HepG2 (cell line): ENCODE measurements around the gene FAM209B. TPM values are rescaled to one million over a fixed set of nuclear protein-coding genes. Genes with fewer than 3 reads are reported as not detected.
A peak's percentile ranks its signal among the peaks of the same experiment; 100 is the strongest.

Source experiments
- ATAC-seq: fragments of 200-7000 bp; cut with Tn5 transposase; 3 replicates; pipeline ENCODE4 v1.9.1; 2020; ENCODE audit warnings: mild to moderate bottlenecking, moderate library complexity
- BruUV-seq: library from RNA; stranded (reverse); fragments of 400-500 nt; replicated peaks from 2 replicates; lab custom pipeline; 2021; lab: Mats Ljungman, UMichigan
- CTCF ChIA-PET: fragments of 300-600 bp; formaldehyde crosslinking; extraction: SDS; loops from one replicate; lab custom pipeline; 2021; ENCODE audit warnings: low total read pairs, inconsistent platforms, low intra/inter-chr PET ratio; lab: Yijun Ruan, JAX
- POLR2A ChIA-PET: fragments of 350-600 bp; sonication (Branson Sonifier 250); formaldehyde crosslinking; loops from one replicate; lab custom pipeline; 2020; ENCODE audit warnings: antibody characterized with exemption, inconsistent platforms; lab: Yijun Ruan, JAX
- DNase-seq: peaks from one replicate; pipeline ENCODE4 v3.0.0-alpha.2; 2015; ENCODE audit warnings: low spot score
- FAIRE-seq: peaks from 3 replicates; lab custom pipeline; 2011; peaks lifted over from hg19 to GRCh38; lab: Jason Lieb, UNC
- H2AFZ ChIP-seq: one replicate; pipeline ENCODE4 v1.6.1; 2011; ENCODE audit warnings: low read length, inconsistent platforms
- H3K27ac ChIP-seq: fragments of 300-600 bp; 3 replicates; pipeline ENCODE4 v1.8.0; 2011; ENCODE audit warnings: mixed run types, mild to moderate bottlenecking, mixed read lengths, low read length, inconsistent platforms; ENCODE audit not compliant: insufficient read depth; ENCODE audit errors: extremely low read length
- H3K27me3 ChIP-seq, 2 experiments: fragments of 200-600 bp in 1 of 2; 2 replicates in 1 of 2; 3 replicates in 1 of 2; pipeline versions ENCODE4 v1.6.0 to v1.8.0; 2011; ENCODE audit warnings: low read length in 2 of 2, mild to moderate bottlenecking in 2 of 2, moderate library complexity in 2 of 2, inconsistent platforms in 1 of 2; ENCODE audit not compliant: insufficient read depth in 2 of 2, control insufficient read depth in 1 of 2
- H3K36me3 ChIP-seq, 2 experiments: fragments of 200-600 bp in 1 of 2; replicated peaks in 1 of 2; 2 replicates in 1 of 2; 3 replicates in 1 of 2; pipeline versions ENCODE4 v1.5.1 to v1.8.0; 2011; ENCODE audit warnings: low read length in 2 of 2, inconsistent platforms in 1 of 2; ENCODE audit not compliant: insufficient read depth in 2 of 2, control insufficient read depth in 1 of 2
- H3K4me1 ChIP-seq: 2 replicates; pipeline ENCODE4 v1.5.1; 2012; ENCODE audit warnings: low read length, inconsistent platforms; ENCODE audit not compliant: insufficient read depth
- H3K4me2 ChIP-seq: 2 replicates; pipeline ENCODE4 v1.6.0; 2011; ENCODE audit warnings: low read depth, low read length, inconsistent platforms
- H3K4me3 ChIP-seq, 3 experiments: fragments of 200-600 bp in 1 of 3; sonication (generic), shearing (Covaris generic) in 1 of 3; replicated peaks in 1 of 3; 2 replicates each; pipeline ENCODE4 v1.5.1; 2011 to 2016; ENCODE audit warnings: low read length in 3 of 3, inconsistent platforms in 2 of 3, low read depth in 2 of 3, mild to moderate bottlenecking in 2 of 3, control low read depth in 1 of 3, mixed read lengths in 1 of 3; ENCODE audit not compliant: insufficient read depth in 1 of 3
- H3K79me2 ChIP-seq: one replicate; pipeline ENCODE4 v1.6.1; 2011; ENCODE audit warnings: low read length, inconsistent platforms; ENCODE audit not compliant: insufficient read depth
- H3K9ac ChIP-seq: 2 replicates; pipeline ENCODE4 v1.6.0; 2011; ENCODE audit warnings: mild to moderate bottlenecking, low read depth, low read length, inconsistent platforms; ENCODE audit not compliant: insufficient read depth
- H3K9me3 ChIP-seq: 2 replicates; pipeline ENCODE4 v1.5.1; 2012; ENCODE audit warnings: mild to moderate bottlenecking, low read length
- H4K20me1 ChIP-seq: 2 replicates; pipeline ENCODE4 v1.6.0; 2011; ENCODE audit warnings: inconsistent platforms, mild to moderate bottlenecking, low read length, moderate library complexity; ENCODE audit not compliant: insufficient read depth
- ATF3 ChIP-seq: sonication (generic); formaldehyde crosslinking; IDR thresholded peaks from 2 replicates; pipeline ENCODE4 v1.4.0; 2020; ENCODE audit warnings: missing genetic modification reagents
- CCDC6 ChIP-seq: sonication (generic); formaldehyde crosslinking; IDR thresholded peaks from 2 replicates; pipeline ENCODE4 v1.8.1; 2022; ENCODE audit warnings: mild to moderate bottlenecking, missing genetic modification reagents, moderate library complexity
- EP300 ChIP-seq, 3 experiments: sonication (generic) in 1 of 3; formaldehyde crosslinking in 1 of 3; IDR thresholded peaks; 2 replicates each; pipeline versions ENCODE4 v1.5.1 to v1.6.1; 2011 to 2020; ENCODE audit warnings: low read depth in 2 of 3, low read length in 2 of 3, borderline replicate concordance in 1 of 3, improper control_type of control experiment in 1 of 3, mild to moderate bottlenecking in 1 of 3, missing genetic modification reagents in 1 of 3, moderate library complexity in 1 of 3
- GATAD1 ChIP-seq: IDR thresholded peaks from 2 replicates; pipeline ENCODE4 v1.6.1; 2016; ENCODE audit warnings: missing genetic modification reagents, missing compliant biosample characterization
- MTF2 ChIP-seq: sonication (generic); formaldehyde crosslinking; IDR thresholded peaks from 2 replicates; pipeline ENCODE4 v1.5.0; 2020; ENCODE audit warnings: missing genetic modification reagents, borderline replicate concordance
- PREB ChIP-seq: sonication (generic); formaldehyde crosslinking; IDR thresholded peaks from 2 replicates; pipeline ENCODE4 v1.4.0; 2020; ENCODE audit warnings: missing genetic modification reagents
- TFDP1 ChIP-seq: IDR thresholded peaks from 2 replicates; pipeline ENCODE4 v1.6.1; 2016; ENCODE audit warnings: missing compliant biosample characterization, missing genetic modification reagents, borderline replicate concordance
- ZNF234 ChIP-seq: sonication (generic); formaldehyde crosslinking; conservative IDR thresholded peaks from 2 replicates; pipeline ENCODE4 v1.5.1; 2020; ENCODE audit warnings: mild to moderate bottlenecking, missing genetic modification reagents
- ZNF7 ChIP-seq: IDR thresholded peaks from 2 replicates; pipeline ENCODE4 v1.6.1; 2016; ENCODE audit warnings: missing biosample characterization, missing genetic modification reagents
- ZNF75D ChIP-seq: sonication (generic); formaldehyde crosslinking; IDR thresholded peaks from 2 replicates; pipeline ENCODE4 v1.8.1; 2023; ENCODE audit warnings: missing genetic modification reagents, mild to moderate bottlenecking, borderline replicate concordance
- WGBS: methylation state at CpG from one replicate; pipeline ENCODE4 v1.1.6; 2017; ENCODE audit warnings: low lambda C conversion rate; 5-methylcytosine and 5-hydroxymethylcytosine counted together
- in situ Hi-C: cut with HindIII; loops from 2 replicates; pipeline ENCODE4 v1.10.0; 2017; ENCODE audit warnings: low pct_unique_long_range_greater_than_20kb; ENCODE audit not compliant: extremely low pct_ligation_motif_present
- intact Hi-C: fragments of 100-400 bp; cut with micrococcal nuclease; formaldehyde crosslinking; loops from one replicate; pipeline ENCODE4 v1.10.0; 2022; ENCODE audit not compliant: unreplicated experiment
- polyA plus RNA-seq, 8 experiments: library from polyadenylated mRNA; depleted of rRNA in 3 of 8; stranded (reverse) in 7 of 8; unstranded in 1 of 8; fragments of >200 nt; fragmentation: Illumina TruSeq in 4 of 8; extraction: Trizol in 4 of 8; gene quantifications; 2 replicates each; pipeline versions ENCODE4 v1.2.1 to v1.2.3, GENCODE V29; 2011 to 2016; ENCODE audit warnings: low read depth in 4 of 8, missing spikeins in 1 of 8, mixed read lengths in 1 of 8; ENCODE audit not compliant: insufficient read depth in 1 of 8
- total RNA-seq, 5 experiments: library from RNA; depleted of rRNA; stranded (reverse); fragments of >200 nt; fragmentation: Illumina TruSeq; extraction: Trizol; gene quantifications; 2 replicates each; pipeline ENCODE4 v1.2.3, GENCODE V29; 2016; ENCODE audit warnings: low read depth in 1 of 5
- TF ChIP-seq, protein P1 (sequence below): sonication (generic); formaldehyde crosslinking; IDR thresholded peaks from 2 replicates; pipeline ENCODE4 v1.8.0; 2022; ENCODE audit warnings: mild to moderate bottlenecking, missing genetic modification reagents, borderline replicate concordance
- TF ChIP-seq, protein P2 (sequence below): IDR thresholded peaks from 2 replicates; pipeline ENCODE4 v1.6.1; 2012; ENCODE audit warnings: low read length, improper control_type of control experiment

FAM209B gene
- total and polyA plus RNA-seq, 2 of the 13 experiments (the other 11 are each of a cell fraction or from before 2014, with no cell fraction given): 0.24 to 0.42 TPM

DNA sequence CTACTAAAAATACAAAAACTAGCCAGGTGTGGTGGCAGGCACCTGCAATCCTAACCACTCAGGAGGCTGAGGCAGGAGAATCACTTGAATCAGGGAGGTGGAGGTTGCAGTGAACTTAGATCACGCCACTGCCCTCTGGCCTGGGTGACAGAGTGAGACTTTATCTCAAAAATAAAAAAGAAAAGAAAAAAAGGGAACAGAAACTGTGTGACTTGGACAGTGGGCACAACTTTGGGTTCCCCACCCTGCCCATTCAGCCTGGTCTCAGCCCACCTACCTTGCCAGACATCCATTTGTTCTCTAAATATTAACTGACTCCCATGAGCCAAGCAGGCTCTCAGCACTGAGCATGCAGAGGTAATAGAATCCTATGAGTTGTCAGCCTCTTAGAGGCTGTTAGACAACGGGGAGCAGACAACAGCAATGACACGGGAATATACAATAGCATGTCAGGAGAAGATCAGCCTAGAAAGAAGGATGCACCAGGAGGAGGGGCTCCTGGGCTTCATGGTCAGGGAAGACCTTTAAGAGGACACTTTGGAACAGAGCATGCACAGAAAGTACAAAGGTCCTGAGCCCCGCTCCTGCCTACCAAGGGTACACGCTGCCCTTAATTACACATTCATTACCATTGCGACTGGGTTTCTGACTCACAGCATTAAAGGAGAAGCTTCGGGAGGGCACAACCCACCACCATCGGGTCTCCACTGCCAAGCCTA, 20.0 kb downstream of the FAM209B start:
- TF ChIP-seq ATF3 (CRISPR knock-in tag) (no peak), CCDC6 (CRISPR knock-in tag) (no peak), TFDP1 (CRISPR knock-in tag) (no peak), ZNF234 (CRISPR knock-in tag) (no peak), PREB (CRISPR knock-in tag) (no peak), ZNF7 (CRISPR knock-in tag) (no peak), ZNF75D (no peak), GATAD1 (CRISPR knock-in tag) (no peak), EP300 (IDR thresholded peaks at IDR 0.05; ENCODE audit: low read depth in 2 of 2, low read length in 2 of 2) (no peak), EP300 (CRISPR knock-in tag; IDR thresholded peaks at IDR 0.05; ENCODE audit: borderline replicate concordance) (no peak), MTF2 (CRISPR knock-in tag) (no peak)
- TF ChIP-seq, protein P1, sequence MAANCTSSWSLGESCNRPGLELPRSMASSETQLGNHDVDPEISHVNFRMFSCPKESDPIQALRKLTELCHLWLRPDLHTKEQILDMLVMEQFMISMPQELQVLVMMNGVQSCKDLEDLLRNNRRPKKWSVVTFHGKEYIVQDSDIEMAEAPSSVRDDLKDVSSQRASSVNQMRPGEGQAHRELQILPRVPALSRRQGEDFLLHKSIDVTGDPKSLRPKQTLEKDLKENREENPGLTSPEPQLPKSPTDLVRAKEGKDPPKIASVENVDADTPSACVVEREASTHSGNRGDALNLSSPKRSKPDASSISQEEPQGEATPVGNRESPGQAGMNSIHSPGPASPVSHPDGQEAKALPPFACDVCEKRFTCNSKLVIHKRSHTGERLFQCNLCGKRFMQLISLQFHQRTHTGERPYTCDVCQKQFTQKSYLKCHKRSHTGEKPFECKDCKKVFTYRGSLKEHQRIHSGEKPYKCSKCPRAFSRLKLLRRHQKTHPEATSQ: no peak
- TF ChIP-seq, protein P2, sequence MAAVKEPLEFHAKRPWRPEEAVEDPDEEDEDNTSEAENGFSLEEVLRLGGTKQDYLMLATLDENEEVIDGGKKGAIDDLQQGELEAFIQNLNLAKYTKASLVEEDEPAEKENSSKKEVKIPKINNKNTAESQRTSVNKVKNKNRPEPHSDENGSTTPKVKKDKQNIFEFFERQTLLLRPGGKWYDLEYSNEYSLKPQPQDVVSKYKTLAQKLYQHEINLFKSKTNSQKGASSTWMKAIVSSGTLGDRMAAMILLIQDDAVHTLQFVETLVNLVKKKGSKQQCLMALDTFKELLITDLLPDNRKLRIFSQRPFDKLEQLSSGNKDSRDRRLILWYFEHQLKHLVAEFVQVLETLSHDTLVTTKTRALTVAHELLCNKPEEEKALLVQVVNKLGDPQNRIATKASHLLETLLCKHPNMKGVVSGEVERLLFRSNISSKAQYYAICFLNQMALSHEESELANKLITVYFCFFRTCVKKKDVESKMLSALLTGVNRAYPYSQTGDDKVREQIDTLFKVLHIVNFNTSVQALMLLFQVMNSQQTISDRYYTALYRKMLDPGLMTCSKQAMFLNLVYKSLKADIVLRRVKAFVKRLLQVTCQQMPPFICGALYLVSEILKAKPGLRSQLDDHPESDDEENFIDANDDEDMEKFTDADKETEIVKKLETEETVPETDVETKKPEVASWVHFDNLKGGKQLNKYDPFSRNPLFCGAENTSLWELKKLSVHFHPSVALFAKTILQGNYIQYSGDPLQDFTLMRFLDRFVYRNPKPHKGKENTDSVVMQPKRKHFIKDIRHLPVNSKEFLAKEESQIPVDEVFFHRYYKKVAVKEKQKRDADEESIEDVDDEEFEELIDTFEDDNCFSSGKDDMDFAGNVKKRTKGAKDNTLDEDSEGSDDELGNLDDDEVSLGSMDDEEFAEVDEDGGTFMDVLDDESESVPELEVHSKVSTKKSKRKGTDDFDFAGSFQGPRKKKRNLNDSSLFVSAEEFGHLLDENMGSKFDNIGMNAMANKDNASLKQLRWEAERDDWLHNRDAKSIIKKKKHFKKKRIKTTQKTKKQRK: no peak
- H3K27me3 ChIP-seq: peaks cover 3 to 7% of the 10 kb centered on the region in 2 experiments; a peak in 3 of 5 replicates
- no TSS peak for BruUV-seq
- in situ Hi-C loops: loop anchor here (5.0 to 25.0 kb wide), 2 partner anchors 444 to 1891 kb away; no protein-coding TSS in a partner anchor
- ATAC-seq: peak; percentile 11; the same call in 1 of the 3 replicates
- no peaks in the 10 kb centered on the region for H3K79me2 ChIP-seq
- intact Hi-C loops: loop anchor here (5.0 kb wide), 2 partner anchors 494 to 509 kb away; no protein-coding TSS in a partner anchor
- WGBS: 8% methylated on average over 8 of the region's 8 CpGs
- ChIA-PET POLR2A (no interaction called here), CTCF (interaction anchor here (1.3 kb wide), 1 partner anchor 24 kb away, joined by 3 read pairs; no protein-coding TSS in a partner anchor)
- no peak overlapping the region for H2AFZ ChIP-seq
- H3K9me3 ChIP-seq: no peaks in the 10 kb centered on the region
- no peak overlapping the region for H3K4me2 ChIP-seq
- FAIRE-seq: no peak
- H3K27ac ChIP-seq: no peak overlapping the region
- H4K20me1 ChIP-seq: no peaks in the 10 kb centered on the region
- H3K4me1 ChIP-seq: peaks cover 19% of the 10 kb centered on the region
- no peak overlapping the region for H3K4me3 ChIP-seq
- DNase-seq: no peak
- no peak overlapping the region for H3K9ac ChIP-seq
- H3K36me3 ChIP-seq: no peaks in the 10 kb centered on the region
